Peyer's patch (tissue), 4 donors: ENCODE results near the gene PTPN23. TPM values are rescaled to one million over a fixed set of nuclear protein-coding genes. Genes with fewer than 3 reads are reported as not detected.

Source experiments
- DNase-seq, 3 donors: peaks; one replicate each; pipeline ENCODE4 v3.0.0-alpha.2; 2017 to 2019
- H3K27ac ChIP-seq, 4 donors: fragments of 200-600 bp; sonication (generic); one replicate each; pipeline ENCODE4 v1.5.1; 2016 to 2019
- H3K27me3 ChIP-seq, 2 donors: fragments of 200-600 bp; sonication (generic); one replicate each; pipeline ENCODE4 v1.5.1; 2019
- H3K36me3 ChIP-seq, 3 donors: fragments of 200-600 bp; sonication (generic); one replicate each; pipeline ENCODE4 v1.5.1; 2016 to 2019
- H3K4me1 ChIP-seq, 4 donors: fragments of 200-600 bp; sonication (generic); one replicate each; pipeline ENCODE4 v1.5.1; 2016 to 2019
- H3K4me3 ChIP-seq, 4 donors: fragments of 200-600 bp; sonication (generic); 1 replicate in 3 of 4; 2 replicates in 1 of 4; pipeline ENCODE4 v1.5.1; 2016 to 2019; ENCODE audit warnings: mild to moderate bottlenecking in 1 of 4
- H3K9me3 ChIP-seq, 4 donors: fragments of 200-600 bp; sonication (generic); one replicate each; pipeline ENCODE4 v1.5.1; 2016 to 2019; ENCODE audit warnings: mild to moderate bottlenecking in 1 of 4
- CTCF ChIP-seq, 6 experiments: fragments of 450-650 bp in 4 of 6; fragments of 200-600 bp in 2 of 6; sonication (generic) in 1 of 6; IDR thresholded peaks; one replicate each; pipeline ENCODE4 v1.5.1; 2017 to 2019; ENCODE audit warnings: antibody characterized with exemption in 6 of 6, mild to moderate bottlenecking in 3 of 6, moderate library complexity in 1 of 6
- POLR2A ChIP-seq, 2 donors: fragments of 450-650 bp; IDR thresholded peaks; one replicate each; pipeline ENCODE4 v1.5.1; 2017; ENCODE audit warnings: antibody characterized with exemption in 2 of 2, mild to moderate bottlenecking in 2 of 2, moderate library complexity in 2 of 2
- total RNA-seq, 4 donors: library from RNA; depleted of rRNA; stranded (reverse); fragments of >200 nt; gene quantifications; one replicate each; pipeline ENCODE4 v1.1.0, GENCODE V29; 2016

The PTPN23 gene
- total RNA-seq, 4 donors from 2014 or later = 52.4 to 284 (median 80.8) TPM

DNA sequence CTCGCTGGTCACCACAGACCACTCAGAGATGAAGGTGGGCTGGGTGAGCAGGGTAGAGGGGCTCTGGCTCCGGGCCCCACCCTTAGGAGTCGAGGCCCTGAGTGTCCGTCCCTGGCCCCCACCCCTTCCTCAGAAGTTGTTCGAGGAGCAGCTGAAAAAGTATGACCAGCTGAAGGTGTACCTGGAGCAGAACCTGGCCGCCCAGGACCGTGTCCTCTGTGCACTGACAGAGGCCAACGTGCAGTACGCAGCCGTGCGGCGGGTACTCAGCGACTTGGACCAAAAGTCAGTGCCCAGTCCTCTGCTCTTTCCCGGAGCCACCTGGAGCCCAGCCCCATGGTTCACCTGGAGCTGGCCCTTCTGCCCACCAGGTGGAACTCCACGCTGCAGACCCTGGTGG is 28.5 kb downstream of the PTPN23 start:
- Histone ChIP-seq H3K4me1 (peaks cover 0 to 7% (median 0%) of the 10 kb centered on the region in 4 donors), H3K27me3 (no peaks in the 10 kb centered on the region), H3K36me3 (peaks cover 0 to 86% (median 0%) of the 10 kb centered on the region in 3 donors), H3K4me3 (no peak overlapping the region), H3K27ac (no peak overlapping the region), H3K9me3 (no peaks in the 10 kb centered on the region)
- TF ChIP-seq CTCF (IDR thresholded peaks at IDR 0.05) (no peak), POLR2A (IDR thresholded peaks at IDR 0.05) (no peak)
- no peak for DNase-seq

DNA sequence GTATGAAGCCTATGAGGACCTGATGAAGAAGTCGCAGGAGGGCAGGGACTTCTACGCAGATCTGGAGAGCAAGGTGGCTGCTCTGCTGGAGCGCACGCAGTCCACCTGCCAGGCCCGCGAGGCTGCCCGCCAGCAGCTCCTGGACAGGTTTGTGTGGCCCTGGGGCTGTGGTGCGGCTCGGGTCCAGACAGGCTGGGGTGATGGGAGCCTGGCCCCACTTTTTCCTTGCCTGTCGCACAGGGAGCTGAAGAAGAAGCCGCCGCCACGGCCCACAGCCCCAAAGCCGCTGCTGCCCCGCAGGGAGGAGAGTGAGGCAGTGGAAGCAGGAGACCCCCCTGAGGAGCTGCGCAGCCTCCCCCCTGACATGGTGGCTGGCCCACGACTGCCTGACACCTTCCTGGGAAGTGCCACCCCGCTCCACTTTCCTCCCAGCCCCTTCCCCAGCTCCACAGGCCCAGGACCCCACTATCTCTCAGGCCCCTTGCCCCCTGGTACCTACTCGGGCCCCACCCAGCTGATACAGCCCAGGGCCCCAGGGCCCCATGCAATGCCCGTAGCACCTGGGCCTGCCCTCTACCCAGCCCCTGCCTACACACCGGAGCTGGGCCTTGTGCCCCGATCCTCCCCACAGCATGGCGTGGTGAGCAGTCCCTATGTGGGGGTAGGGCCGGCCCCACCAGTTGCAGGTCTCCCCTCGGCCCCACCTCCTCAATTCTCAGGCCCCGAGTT is 29.0 kb downstream of the PTPN23 start:
- DNase-seq = no peak
- no peak overlapping the region for H3K27ac ChIP-seq
- H3K9me3 ChIP-seq = no peaks in the 10 kb centered on the region
- H3K4me3 ChIP-seq = no peak overlapping the region
- no peaks in the 10 kb centered on the region for H3K27me3 ChIP-seq
- no peak for TF ChIP-seq POLR2A (IDR thresholded peaks at IDR 0.05)
- TF ChIP-seq CTCF (IDR thresholded peaks at IDR 0.05) = no peak
- peaks cover 0 to 91% (median 0%) of the 10 kb centered on the region in 3 donors for H3K36me3 ChIP-seq
- peaks cover 0 to 3% (median 0%) of the 10 kb centered on the region in 4 donors for H3K4me1 ChIP-seq

- Histone ChIP-seq H3K9me3 (no peaks in the 10 kb centered on the region), H3K27ac (no peak overlapping the region), H3K4me3 (no peak overlapping the region), H3K4me1 (no peaks in the 10 kb centered on the region), H3K27me3 (no peaks in the 10 kb centered on the region), H3K36me3 (peaks cover 0 to 97% (median 0%) of the 10 kb centered on the region in 3 donors)
- DNase-seq = no peak
- TF ChIP-seq POLR2A (IDR thresholded peaks at IDR 0.05) = no peak
- no peak for TF ChIP-seq CTCF (IDR thresholded peaks at IDR 0.05)
Measured at GRCh38 chr3:47410417-47410720, 29.5 kb downstream of the PTPN23 start.

GRCh38 chr3:47410801-47411646 is 30.2 kb downstream of the PTPN23 start:
- TF ChIP-seq CTCF (IDR thresholded peaks at IDR 0.05) (no peak), POLR2A (IDR thresholded peaks at IDR 0.05) (no peak)
- no peak overlapping the region for H3K27ac ChIP-seq
- H3K27me3 ChIP-seq = no peaks in the 10 kb centered on the region
- no peak overlapping the region for H3K4me3 ChIP-seq
- H3K9me3 ChIP-seq = no peaks in the 10 kb centered on the region
- no peaks in the 10 kb centered on the region for H3K4me1 ChIP-seq
- peaks cover 0 to 100% (median 0%) of the 10 kb centered on the region in 3 donors for H3K36me3 ChIP-seq
- peak in 1 of 3 donors; percentile 46 for DNase-seq

DNA sequence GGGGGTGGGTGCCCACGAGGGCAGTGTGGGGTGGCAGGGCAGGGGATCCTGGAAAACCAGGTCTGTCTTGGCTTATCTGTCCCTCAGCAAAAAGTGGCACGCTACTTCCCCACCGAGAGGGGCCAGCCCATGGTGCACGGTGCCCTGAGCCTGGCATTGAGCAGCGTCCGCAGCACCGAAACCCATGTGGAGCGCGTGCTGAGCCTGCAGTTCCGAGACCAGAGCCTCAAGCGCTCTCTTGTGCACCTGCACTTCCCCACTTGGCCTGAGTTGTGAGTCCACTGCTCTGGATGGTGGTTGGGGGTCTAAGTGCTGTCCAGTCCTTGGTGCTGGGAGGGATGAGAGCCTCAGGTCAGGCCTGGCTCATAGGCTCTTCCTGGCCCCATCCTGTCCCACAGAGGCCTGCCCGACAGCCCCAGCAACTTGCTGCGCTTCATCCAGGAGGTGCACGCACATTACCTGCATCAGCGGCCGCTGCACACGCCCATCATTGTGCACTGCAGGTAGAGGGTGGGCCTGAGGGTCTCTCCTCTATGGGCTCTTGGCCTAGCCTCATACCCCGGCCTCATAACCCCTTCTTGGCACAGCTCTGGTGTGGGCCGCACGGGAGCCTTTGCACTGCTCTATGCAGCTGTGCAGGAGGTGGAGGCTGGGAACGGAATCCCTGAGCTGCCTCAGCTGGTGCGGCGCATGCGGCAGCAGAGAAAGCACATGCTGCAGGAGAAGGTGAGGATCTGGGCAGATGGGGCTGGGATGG is 31.1 kb downstream of the PTPN23 start:
- Histone ChIP-seq H3K36me3 (peaks cover 0 to 97% (median 0%) of the 10 kb centered on the region in 3 donors), H3K27ac (no peak overlapping the region), H3K4me3 (no peak overlapping the region), H3K9me3 (no peaks in the 10 kb centered on the region), H3K27me3 (no peaks in the 10 kb centered on the region), H3K4me1 (no peaks in the 10 kb centered on the region)
- DNase-seq = peak in 1 of 3 donors; percentile 46
- TF ChIP-seq CTCF (IDR thresholded peaks at IDR 0.05) = no peak
- no peak for TF ChIP-seq POLR2A (IDR thresholded peaks at IDR 0.05)
